IPS DF 19.7 (cell line): ENCODE measurements around the gene PNMA1.

ENCODE experiments used
- DNase-seq: peaks from one replicate; pipeline ENCODE4 v3.0.0-alpha.2; 2013; ENCODE audit warnings: low read depth, low spot score

PNMA1 gene

DNA sequence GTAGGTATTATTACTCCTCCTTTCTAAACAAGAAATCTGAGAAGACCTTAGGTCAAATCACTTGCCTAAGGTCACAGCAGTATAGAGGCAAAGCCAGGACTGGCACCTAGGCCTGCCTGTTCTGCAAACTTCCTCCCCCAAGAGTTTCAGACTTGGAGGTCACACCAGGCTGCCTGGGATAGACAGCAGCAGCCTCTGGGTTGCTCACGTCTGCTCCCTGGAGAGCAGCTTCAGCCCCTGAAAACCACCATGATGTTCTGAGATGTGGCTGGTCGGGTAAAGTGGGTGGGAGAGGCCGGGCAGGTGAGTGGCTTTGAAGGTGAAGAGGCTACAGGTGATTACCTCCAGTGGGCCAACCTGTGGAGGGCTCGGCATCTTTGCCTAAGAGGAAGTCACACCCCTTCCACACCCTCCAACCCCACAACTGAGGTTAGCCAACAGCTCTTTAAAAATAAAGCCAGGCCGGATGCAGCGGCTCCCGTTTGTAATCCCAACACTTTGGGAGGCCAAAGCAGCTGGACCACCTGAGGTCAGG is 37.0 kb upstream of the PNMA1 start:
- DNase-seq = no peak

DNA sequence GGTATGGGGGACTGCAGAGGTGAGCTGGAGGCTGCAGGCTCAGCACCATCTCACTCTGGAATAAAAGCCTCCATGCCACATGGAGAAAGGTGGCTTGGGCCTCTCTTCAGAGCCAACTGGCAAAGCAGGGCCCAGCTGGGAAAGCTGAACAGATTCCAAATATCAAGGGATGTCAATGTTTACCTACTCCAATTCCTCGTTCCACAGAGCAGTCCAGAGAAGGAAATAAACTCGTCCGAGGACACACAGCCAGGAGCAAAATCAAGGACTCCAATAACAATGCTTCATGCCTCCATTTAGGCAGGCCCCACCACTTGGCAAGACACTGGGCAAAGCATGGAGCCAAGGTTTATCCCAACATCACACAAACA is 36.3 kb upstream of the PNMA1 start:
- no peak for DNase-seq

DNA sequence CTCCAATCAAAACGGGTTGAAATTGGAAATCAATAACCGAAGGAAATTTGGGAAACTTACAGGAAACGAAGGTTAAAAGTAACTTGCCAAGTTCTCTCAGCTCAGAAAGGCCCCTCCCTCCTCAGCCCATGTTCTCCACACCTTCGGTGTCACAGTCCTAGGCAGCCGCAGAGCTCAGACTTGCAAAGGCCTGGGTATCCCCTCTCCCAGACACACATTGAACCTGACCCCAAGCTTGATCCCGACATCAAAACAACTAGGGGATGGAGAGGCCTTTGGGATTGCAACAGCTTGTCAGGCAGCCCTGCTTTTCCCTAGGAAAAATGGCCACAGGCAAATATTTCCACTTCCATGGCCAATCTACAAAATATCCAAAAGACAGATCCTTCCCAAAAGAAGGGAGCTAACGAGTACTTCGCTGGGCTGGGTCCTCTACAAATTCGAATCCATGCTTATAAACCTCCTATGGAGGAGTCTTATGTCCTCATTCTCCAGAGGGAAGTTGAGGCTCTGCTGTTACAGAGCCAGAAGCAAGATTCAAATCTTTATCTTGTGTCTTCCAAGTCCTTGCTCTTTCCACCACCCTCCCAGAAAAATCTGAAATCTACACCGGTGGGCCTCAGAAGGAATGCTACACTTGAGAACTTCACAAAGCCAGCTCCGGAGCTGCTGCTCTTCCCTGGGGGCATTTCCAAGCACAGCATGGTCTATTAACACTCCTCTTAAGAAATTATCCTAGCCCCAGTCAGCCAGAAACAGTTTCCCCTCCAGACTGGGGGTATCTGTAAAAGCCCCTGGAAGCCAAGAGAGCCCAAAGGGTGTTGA is 35.7 kb upstream of the PNMA1 start:
- no peak for DNase-seq

DNA sequence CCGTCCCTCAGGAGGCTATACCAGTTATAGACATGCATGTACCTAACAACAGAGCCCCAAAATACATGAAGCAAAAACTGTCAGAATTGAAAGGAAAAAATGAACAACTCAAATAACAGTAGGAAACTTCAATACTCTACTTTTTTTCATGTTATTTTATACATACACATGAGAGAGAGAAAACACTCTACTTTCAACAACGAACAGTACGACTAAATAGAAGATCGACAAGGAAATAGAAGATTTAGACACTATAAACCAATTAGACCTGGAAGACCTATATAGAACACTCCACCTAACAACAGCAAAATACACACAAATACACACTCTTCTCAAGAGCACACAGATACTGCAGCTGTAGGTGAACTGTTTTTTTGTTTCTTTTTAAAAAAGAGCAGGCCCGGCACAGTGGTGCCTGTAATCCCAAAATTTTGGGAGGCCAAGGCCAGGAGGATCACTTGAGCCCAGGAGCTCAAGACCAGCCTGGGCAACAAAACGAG is 34.7 kb upstream of the PNMA1 start:
- no peak for DNase-seq

- DNase-seq = no peak
These were observed 33.4 kb upstream of the PNMA1 start for GRCh38 chr14:73747379-73748211.

DNA sequence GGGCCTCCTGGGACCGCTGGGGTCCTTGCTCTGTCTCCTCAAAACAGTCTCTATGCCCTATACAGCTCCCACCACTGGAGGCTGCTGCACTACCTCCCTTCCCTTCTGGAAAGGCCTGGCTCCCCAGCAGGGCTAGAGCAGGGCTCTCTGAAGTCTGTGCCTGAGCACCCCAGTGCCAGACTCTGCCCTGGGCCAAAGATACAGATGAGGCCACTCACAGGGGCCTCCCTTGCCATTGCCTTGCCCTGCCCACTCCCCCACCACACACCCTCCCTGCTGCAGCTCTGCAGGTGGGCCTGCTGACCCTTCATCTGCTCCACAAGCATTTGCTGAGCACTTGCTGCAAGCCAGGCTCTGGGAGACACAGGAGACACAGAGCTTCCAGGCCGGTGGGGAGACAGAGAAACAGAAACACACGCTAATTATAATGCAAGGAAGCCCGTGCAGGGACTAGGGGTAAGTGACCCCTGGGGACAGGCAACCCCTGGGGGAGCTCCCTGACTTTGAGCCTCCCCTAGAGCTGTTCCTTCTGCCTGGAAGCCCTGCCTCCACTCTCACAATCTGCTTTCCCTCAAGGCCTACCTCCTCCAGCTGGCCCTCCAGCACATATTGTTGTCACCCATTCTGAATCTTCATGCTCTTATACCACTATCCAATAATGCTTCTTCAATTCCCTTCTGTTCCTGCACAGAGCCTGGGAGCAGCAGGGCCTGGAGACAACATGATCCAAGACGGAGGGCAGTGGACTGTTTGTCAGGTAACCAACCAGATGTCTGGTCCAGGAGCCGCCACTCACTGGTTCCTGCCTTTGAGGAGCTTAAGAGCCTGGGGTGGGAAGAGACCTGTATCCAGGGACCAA is 32.6 kb upstream of the PNMA1 start:
- no peak for DNase-seq

DNA sequence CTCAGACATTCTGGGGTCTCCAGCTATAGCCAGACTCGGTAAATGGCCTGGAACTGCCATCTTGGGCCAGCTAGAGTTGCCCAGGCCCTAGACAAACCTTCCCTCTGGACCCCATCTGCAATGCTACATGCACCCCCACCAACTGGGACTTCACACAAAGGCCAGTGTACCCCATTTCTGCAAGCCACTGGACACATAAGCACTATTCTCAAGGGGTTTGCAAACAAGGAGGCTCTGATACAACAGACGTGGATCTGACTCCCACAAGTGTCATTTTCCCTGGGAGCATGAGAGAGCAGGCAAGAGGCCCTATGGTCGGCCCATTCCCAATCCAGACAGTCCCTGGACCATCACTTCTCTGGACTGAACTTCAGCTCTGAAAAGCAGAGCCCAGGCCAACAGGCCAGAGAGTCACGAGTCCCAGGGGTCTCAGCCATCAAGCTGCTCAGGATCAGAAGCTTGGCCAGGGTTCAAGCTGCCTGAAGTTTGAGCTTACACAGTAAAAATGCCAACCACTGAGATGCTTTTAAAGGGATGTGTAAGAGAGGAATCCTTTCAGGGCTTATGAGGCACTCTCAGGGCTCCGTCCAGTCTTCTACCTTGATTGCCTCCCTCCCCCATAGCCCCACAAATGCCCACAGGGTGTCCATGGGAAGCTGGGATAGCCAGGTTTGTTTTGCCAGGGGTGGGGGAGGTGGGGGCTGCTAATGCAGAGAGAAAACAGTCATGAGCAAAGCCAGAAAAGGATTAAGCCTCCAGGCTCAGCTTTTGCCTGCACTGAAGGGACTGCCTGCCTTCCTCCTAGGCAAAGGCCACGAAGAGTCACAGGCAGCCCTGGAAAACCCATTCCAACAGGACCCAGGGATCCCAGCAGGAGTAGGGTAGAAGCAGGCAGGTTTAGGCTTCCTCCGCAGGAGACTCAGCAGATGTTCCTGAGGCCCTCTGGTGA is 31.7 kb upstream of the PNMA1 start:
- no peak for DNase-seq

DNA sequence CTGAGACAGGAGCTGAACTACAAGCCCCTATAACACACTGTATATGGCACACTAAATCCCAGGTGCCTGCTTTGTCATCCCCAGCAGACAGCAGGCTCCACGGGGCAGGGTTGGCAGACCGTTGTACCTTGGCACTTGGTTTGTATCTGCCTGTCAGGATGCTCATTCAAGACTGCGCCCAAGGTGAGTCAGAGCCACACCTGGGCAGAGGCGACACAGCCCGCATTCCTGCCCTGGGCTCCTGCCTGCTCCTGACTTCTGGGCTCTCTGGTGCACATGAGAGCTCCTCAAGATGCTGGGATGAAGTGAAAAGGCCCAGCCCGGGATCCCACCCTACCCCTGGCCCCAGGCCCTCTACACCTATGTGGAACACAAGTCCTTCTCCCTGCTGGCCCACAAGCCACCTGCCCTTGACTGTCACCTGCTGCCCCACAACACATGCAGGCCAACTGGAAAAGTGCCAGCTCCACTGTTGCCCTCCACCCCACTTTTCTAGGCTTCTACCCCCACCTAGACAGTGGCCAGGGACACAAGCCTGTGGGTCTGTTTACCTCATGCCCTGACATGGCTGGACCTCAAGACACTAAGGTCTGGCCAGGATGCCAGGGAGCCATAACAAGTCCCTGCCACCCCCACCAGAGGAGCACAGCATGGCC is 30.8 kb upstream of the PNMA1 start:
- no peak for DNase-seq

- DNase-seq = no peak
These were observed 30.1 kb upstream of the PNMA1 start for GRCh38 chr14:73744175-73744867.

GRCh38 chr14:73743431-73743931 is 29.3 kb upstream of the PNMA1 start:
- no peak for DNase-seq

DNA sequence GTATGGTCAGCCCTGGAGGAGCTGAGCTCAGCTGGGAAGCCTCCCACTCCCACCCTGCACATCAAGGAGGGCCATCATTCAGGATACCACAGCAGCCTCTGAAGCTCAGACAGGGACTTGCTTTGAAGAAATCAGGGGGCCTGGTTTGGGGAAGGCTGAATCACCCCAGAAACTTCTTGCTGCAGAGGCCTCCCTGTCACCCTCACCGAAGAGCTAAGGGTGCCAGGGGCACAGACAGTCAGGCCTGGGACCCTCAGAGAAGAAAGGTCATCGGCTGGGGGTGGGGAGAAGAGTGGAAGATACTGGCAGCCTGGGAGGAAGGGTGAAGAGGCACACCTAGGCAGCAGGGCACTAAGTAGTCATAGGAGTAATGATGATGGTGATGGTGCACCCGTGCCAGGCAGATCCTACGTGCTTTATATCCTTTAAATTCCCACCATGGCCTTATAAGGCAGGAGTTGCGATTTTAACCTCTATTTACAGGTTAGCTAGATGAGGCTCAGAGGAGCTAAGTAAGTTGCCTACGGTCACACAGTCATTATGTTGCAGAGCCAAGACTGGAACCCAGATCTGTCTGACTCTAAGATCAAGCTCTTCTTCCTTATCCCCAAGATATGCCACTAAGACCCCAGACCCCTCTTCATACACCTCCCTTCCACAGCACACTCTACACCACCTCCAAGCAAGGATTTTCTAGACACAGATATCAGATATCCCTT is 28.5 kb upstream of the PNMA1 start:
- DNase-seq = no peak

GRCh38 chr14:73741876-73742519 is 27.8 kb upstream of the PNMA1 start:
- DNase-seq = no peak

DNA sequence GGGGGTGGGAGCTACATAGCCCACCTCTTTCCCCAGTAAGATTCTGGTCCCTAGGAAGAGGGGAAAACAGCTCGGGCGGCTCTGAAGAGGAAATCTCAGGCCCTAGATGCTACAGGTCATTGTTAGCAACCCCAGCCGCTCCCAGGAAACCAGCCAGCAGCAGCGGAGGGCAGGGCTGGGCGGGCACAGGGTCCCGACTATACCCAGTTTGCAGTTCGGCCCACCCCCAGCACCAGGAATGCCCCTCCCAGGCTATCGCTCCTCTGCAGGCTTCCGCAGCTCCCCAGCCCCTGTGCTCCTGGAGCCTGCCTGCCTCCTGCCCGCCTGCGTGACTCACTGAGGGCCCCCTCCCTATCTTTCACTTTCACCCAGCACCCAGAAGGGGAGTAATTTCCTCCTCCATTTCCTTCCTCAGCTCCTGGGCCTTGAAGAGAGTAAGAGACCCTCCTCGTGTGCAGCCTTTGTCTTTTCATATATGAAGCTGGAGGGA is 27.2 kb upstream of the PNMA1 start:
- DNase-seq = no peak

GRCh38 chr14:73740618-73741326 is 26.6 kb upstream of the PNMA1 start:
- DNase-seq = no peak

DNA sequence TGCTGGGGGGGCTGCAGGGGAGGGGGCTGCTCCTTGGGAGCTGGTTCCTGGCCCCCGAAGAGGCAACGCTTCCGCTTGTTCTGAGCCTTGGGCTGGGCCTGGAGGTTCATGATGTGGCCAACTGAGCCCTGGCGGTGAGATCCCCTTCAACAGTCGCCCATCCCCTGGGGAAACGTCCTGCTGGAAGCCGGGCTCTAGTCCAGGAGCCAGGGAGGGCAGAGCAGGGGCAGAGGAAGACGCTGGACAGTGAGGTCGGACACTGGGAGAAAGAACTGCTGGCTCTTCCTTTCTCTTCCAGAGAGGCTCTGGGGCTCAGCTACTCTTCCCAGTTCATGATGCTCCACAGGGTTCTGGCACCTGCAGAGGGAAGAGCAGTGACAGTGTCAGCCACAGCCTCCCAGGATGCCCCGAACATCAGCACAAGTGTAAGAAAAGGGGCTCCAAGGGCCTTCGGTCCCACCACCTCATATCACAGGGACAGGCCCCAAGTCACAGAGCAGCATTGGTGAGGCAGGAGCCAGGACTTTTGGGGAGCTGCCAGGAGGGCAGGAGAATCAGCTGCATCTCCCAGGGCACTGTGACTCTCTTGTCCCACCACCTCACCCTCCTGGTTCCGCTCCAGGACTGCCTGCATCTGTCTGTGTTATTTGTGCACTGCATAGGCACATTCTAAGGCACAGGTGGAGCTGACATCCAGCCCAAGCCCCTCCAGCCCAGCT is 25.9 kb upstream of the PNMA1 start:
- DNase-seq = no peak

DNA sequence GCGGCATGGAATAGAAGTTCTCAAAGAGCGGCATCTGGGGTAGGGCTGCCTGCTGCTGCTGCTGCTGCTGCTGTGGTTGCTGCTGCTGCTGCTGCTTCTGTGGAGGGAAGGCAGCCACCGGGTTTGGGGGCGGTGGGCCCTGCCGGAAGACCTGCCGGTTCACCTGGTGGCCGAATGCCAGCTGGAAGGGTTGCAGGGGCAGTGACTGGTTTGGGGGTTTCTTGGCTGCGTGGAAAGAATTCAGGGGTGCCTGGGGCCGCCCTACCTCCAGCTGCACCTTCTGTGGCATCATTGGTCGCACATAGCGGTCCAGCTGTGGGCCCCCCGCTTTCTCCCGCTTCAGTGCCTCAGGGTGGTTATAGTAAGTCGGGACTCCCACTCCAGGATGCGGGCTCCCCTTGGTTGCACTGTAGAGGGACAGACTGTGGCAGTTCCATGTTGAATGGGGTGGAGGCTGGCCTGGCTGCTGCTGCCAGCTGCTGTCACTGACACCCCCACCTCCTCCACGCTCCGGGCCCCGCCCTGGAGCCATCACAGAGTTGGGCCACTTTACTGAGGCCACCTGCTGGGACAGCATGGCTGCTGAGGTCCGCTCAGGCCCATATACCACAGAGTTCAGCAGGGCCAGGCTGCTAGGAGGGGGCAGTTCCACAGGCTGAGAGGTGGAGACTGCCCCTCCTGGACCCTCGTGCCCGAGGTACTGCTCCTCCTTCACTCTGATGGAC is 25.2 kb upstream of the PNMA1 start:
- DNase-seq = no peak
